ENCODE measurements around the gene NES.

Gene NES

DNA sequence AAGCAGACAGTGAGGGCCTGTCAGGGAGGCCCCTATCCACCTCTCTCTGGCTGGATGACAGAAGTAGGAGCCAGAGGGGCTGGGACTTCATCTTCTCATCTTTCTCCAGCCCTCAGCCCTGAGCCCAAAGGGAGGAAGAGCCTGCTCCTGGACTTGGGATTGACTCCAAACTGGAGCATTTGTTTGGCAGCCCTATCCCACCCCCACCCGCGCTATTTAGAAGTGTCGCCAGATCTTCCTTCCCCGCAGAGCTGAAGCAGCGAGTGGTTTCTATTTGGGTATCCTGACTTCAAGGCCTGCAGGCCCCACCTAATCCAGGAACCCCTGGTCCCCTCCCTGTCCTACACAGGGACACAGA is 9.6 kb downstream of the NES start:
- no peak overlapping the region for H3K4me3 ChIP-seq (ENCODE audit: low read depth, low read length)
- DNase-seq (ENCODE audit: low read depth): no peak

DNA sequence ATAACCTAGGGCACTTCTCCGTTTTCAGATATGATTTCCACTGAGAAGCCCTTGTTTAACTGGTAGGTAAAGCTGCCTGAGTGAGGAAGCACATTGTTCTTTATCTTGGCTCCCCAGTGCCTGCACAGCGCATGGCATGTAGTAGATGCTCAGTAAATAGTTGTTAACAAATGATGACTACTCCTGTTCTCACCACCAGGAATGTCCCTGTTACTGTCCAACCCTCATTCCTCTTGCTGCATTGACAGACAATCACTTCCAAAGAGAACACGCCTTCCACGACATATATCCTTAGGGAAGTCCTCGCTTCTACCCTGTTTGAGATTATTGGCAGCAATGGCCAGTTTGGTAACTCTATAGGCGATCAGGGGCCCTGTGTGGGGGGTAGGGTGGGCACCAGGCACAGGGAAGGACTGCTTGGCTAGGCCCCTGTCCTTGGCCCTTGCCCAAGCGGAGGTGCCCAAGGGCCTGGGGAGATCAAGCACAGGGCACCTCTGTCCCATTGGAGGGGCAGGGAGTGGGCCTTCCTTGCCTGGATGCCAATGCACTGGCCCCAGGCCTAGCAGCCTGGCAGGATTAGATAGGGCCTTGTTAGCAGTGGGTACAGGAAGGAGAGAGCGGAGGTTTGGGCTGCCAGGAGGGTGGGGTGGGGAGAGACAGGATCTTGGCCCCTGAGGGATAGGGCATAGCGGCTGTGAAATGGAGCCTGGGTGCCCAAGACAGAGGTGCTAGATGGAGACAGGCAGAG is 10.2 kb downstream of the NES start:
- no peak overlapping the region for H3K4me3 ChIP-seq (ENCODE audit: low read depth, low read length)
- no peak for DNase-seq (ENCODE audit: low read depth)

GRCh38 chr1:156665539-156665938 is 11.7 kb downstream of the NES start:
- no peak overlapping the region for H3K4me3 ChIP-seq (ENCODE audit: low read depth, low read length)
- no peak for DNase-seq (ENCODE audit: low read depth)

DNA sequence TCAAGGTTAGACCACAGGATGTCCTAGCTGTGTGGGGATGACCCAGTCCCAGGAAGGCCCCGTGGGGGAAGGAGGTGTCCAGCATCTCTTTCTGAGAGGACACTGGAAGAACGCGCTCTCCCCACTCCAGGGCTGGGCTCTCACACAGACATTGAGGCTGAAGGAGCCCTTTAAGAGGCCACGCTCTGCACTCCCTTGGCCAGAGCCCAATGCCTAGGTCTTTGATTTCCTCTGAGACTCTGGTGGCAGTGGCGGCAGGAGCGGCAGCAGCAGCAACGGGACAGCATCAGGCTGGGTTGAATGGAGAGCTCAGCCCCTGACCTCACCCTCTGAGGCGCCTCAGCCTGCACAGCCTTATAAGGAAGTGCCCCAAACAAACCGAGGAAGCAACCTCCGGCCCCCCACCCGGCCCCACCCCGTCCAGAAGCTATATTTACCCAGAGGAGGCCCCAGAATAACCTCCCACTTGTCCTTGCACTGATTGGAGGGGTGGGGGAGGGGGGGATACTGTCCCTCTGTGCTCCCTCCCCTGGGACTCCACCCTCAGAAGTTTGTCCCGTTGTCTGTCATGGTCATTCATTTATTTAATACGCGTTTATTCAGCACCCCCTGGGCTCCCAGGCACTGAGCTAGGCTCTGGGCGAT is 12.3 kb downstream of the NES start:
- no peak overlapping the region for H3K4me3 ChIP-seq (ENCODE audit: low read depth, low read length)
- no peak for DNase-seq (ENCODE audit: low read depth)

GRCh38 chr1:156664046-156664766 is 13.0 kb downstream of the NES start:
- peak; percentile 46 for DNase-seq (ENCODE audit: low read depth)
- no peak overlapping the region for H3K4me3 ChIP-seq (ENCODE audit: low read depth, low read length)

DNA sequence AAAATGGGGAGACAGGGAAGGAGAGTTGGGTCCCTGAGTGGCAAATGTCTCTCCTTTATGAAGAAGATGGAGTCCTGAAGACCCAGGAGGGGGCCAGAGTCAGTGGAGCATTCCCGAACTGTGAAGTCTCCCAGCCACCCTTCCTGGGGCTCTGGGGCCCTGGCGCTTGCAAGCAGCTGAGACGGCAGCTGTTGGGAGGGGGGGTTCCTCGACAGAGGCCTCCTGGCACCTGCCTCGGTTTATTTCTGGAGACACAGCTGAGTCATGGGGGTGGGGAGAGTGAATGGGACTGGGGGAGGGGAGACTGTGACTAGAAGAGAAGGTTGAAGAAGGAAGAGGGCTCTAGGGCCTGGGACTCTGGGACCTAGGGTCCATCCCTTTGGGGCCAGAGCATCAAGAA is 14.0 kb downstream of the NES start:
- peak; percentile 53 for DNase-seq (ENCODE audit: low read depth)

GRCh38 chr1:156662800-156663055 is 14.5 kb downstream of the NES start:
- no peak overlapping the region for H3K4me3 ChIP-seq (ENCODE audit: low read depth, low read length)
- no peak for DNase-seq (ENCODE audit: low read depth)

More for the DNA sequence above, 14.0 kb downstream of the NES start:
- H3K4me3 ChIP-seq (ENCODE audit: low read depth, low read length): no peak overlapping the region

DNA sequence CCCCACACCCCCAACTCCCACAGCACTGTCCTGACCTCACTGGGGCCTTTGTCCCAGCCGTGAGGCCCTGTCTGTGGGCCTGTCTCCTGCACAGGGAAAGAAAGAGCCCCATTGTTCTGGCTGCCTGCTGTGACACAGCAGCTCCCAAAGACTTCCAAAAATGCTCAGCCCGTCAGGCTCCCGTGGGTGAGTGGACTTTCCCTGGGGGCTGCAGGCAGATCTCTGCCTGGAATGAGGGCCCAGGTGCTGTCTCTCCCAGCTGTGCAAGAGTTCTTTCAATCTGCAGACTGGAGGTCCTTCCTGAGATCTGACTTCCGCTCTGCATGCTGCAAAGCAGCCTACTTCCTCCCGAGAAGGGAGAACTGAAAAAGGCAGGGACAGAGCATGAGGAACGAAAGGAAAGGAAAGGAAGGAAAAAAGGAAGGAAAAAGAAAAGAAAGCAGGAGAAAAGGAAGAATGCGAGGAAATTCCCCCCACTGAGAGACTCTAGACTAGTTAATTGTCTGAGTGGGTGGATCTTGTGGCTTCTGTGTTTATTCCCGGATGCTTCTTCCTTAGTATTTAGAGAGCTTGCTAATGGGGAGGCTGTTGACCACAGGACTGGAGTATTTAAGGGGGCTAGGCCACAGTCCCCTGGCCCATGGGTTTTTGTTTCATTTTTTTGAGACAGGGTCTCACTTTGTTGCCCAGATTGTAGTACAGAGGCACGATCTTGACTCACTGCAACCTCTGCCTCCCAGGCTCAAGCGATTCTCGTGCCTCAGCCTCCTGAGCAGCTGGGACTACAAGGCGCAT is 15.0 kb downstream of the NES start:
- DNase-seq (ENCODE audit: low read depth): no peak
- no peak overlapping the region for H3K4me3 ChIP-seq (ENCODE audit: low read depth, low read length)

DNA sequence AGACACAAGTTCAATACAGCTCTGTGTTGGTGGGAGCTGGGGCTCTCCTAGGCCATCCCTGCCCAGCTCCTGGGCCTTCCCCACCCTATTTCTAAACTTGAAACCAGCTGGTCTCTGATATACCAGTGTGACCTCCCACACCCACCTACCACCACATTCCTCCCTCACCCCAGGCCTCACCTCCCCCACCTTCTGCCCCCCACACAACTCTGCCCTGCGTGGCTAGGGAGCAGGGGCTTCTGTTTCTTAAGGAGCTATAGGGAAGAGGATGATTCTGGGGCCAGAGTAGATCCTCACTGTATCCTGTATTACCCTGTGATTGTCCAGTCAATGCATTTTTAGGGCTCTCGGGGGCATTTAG is 16.5 kb downstream of the NES start:
- no peak for DNase-seq (ENCODE audit: low read depth)

DNA sequence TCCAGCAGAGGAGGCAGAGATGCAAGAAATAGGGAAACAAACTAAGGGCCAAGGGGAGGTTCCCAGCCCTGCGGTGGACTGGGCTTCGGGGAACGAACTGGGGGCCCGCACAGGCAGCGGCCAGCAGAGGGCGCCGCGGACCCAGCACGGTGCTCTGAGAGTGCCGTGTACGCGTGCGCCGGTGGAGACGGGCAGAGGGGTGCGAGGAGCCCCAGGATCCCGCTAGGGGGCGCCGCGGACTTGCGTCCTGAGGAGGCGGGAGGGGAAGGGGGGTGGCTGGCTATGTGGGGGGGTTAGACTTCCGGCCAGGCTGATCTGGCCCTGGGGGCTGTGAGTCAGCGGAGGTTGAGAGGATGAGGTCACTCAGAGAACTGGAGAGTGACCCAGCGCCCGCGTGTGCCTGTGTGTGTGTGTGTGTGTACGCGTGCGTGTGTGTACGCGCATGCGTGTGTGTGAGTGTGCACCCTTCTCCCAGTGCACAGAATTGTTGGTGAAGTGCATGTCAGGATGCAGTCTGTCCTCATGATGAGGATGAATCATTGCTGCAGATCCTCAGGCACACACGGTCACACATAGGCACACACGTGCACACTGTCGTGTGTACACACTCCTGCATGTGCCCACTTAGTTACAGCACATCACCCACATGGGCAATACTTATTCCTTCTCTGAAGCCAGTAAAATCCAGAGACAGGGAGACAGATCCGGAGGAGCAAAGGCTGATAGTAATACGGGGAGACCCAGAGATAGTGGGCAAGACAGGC is 17.0 kb downstream of the NES start:
- H3K4me3 ChIP-seq (ENCODE audit: low read depth, low read length): no peak overlapping the region
- peak; percentile 92 for DNase-seq (ENCODE audit: low read depth)

More for the DNA sequence above, 16.5 kb downstream of the NES start:
- H3K4me3 ChIP-seq (ENCODE audit: low read depth, low read length): peak overlapping the region; percentile 8

- DNase-seq (ENCODE audit: low read depth): no peak
- no peak overlapping the region for H3K4me3 ChIP-seq (ENCODE audit: low read depth, low read length)
Measured at GRCh38 chr1:156659661-156659987, 17.6 kb downstream of the NES start.

- no peak overlapping the region for H3K4me3 ChIP-seq (ENCODE audit: low read depth, low read length)
- DNase-seq (ENCODE audit: low read depth): no peak
Measured at GRCh38 chr1:156658945-156659574, 18.1 kb downstream of the NES start.

DNA sequence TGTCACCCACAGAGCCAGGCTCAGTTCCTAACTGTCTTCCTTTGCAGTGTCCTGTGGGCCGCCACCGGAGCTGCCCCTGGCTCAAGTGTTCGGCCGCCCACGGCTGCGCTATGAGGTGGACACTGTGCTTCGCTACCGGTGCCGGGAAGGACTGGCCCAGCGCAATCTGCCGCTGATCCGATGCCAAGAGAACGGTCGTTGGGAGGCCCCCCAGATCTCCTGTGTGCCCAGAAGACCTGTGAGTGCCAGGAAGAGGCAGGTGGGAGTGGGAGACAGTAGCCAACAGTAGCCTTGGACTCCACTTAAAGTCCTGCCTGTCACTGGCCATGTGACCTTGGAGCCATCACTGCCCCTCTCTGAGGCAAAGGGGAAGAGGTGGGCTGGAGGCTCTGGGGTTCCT is 18.7 kb downstream of the NES start:
- DNase-seq (ENCODE audit: low read depth): no peak
- no peak overlapping the region for H3K4me3 ChIP-seq (ENCODE audit: low read depth, low read length)

DNA sequence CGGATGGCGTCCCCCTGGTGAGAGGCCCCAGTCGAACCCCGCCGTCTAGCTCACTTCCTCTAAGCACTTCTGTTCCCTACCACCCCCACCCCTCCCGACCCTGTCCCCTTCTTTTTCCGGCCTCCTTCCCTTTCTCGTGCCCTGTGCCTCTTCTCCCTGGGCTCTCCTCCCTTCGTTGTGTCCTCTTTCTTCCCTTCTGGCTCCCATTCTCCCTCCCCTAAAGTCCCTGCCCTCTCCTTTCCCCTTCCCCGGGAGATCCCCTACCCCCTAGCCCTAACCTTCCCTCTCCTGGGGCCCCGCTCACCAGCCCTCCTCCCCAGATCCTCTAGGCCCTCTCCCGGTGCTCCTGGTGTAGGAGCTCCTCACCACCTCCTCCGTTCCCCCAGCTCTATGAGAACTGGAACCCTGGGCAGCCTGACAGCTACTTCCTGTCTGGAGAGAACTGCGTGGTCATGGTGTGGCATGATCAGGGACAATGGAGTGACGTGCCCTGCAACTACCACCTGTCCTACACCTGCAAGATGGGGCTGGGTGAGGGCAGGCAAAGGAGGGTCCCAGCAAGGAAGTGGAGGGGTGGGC is 19.4 kb downstream of the NES start:
- H3K4me3 ChIP-seq (ENCODE audit: low read depth, low read length): no peak overlapping the region
- no peak for DNase-seq (ENCODE audit: low read depth)

- peak overlapping the region; percentile 28 for H3K4me3 ChIP-seq (ENCODE audit: low read depth, low read length)
- no peak for DNase-seq (ENCODE audit: low read depth)
Measured at GRCh38 chr1:156656806-156657740, 20.1 kb downstream of the NES start.

- H3K4me3 ChIP-seq (ENCODE audit: low read depth, low read length): no peak overlapping the region
- DNase-seq (ENCODE audit: low read depth): no peak
Measured at GRCh38 chr1:156655904-156656516, 21.2 kb downstream of the NES start.

DNA sequence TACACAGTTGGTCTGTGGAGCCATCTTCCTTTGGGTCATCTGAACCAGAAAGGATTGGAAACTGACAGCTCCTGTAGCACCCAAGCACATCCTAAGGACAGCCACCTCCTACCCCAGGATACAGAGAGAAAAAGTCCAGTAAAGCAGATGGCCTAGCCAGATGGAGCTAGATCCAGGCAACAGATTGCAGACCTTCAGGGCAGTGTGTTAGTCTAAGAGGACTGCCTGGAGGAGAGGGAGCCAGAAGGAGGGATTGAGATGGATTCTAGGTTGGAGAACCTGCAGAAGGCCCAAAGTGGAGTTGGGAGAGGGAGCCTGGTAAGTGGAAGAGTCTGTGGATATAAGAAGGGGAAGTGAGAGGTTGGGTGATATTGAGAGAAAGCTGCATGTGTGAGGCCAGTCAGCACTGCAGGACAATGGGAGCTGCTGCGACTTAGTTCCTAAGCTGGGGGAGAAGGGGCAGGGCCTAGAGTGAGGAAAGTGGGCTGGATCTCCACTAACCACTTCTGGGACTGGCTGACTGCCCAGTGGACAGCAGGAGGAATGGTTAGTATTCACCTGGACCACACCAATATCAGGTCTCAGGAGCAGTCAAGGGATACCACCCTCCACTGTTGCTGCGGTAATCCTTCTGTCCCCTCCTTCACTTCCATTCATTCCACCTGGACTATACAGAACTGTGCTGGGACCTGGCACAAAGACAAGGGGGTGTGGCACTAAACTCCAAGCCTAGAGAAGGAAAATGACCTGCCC is 21.9 kb downstream of the NES start:
- no peak overlapping the region for H3K4me3 ChIP-seq (ENCODE audit: low read depth, low read length)
- DNase-seq (ENCODE audit: low read depth): no peak

Data from skeletal muscle cell (primary cell).